Measurements from ENCODE around the gene PPP3CB. TPM values are rescaled to one million over a fixed set of nuclear protein-coding genes. Genes with fewer than 3 reads are reported as not detected.
A peak's percentile ranks its signal among the peaks of the same experiment; 100 is the strongest.

PPP3CB gene
- total and polyA plus RNA-seq, 2 donors from 2014 or later = 26.8 to 36.1 TPM

DNA sequence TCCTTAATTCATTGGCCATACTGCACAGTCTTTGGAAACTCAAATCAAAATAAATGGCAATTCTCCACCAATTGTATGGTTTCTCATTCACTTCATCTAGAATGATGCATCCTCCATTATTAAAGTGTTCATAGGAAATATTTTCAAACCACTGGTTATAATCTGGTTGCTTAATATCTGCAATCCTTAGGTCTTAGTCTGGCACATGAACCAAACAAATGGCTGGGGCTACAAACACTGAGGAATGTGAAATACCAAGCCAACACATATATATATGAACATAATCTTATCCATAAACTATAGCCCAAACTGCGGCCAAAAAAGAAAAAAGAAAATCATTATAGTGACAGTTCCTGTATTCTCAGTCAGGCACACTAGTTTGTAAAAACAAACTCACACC lies 56.8 kb downstream of the PPP3CB start:
- H3K36me3 ChIP-seq (ENCODE audit: control insufficient read depth in 2 of 3, insufficient read depth in 3 of 3, low read length in 3 of 3) = peaks cover 0 to 18% (median 2%) of the 10 kb centered on the region in 3 donors
- no peaks in the 10 kb centered on the region for H3K27me3 ChIP-seq (ENCODE audit: control insufficient read depth, insufficient read depth, low read length)
- TF ChIP-seq, protein P1, sequence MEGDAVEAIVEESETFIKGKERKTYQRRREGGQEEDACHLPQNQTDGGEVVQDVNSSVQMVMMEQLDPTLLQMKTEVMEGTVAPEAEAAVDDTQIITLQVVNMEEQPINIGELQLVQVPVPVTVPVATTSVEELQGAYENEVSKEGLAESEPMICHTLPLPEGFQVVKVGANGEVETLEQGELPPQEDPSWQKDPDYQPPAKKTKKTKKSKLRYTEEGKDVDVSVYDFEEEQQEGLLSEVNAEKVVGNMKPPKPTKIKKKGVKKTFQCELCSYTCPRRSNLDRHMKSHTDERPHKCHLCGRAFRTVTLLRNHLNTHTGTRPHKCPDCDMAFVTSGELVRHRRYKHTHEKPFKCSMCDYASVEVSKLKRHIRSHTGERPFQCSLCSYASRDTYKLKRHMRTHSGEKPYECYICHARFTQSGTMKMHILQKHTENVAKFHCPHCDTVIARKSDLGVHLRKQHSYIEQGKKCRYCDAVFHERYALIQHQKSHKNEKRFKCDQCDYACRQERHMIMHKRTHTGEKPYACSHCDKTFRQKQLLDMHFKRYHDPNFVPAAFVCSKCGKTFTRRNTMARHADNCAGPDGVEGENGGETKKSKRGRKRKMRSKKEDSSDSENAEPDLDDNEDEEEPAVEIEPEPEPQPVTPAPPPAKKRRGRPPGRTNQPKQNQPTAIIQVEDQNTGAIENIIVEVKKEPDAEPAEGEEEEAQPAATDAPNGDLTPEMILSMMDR (IDR thresholded peaks at IDR 0.05; ENCODE audit: borderline replicate concordance, extremely low read depth, insufficient read depth) = no peak
- no peak overlapping the region for H3K4me3 ChIP-seq (ENCODE audit: low read length in 3 of 3)
- FAIRE-seq (no peak), DNase-seq (no peak)
- intact Hi-C loops (cut with DNase I) = no loop called here
- no peaks in the 10 kb centered on the region for H3K4me1 ChIP-seq (ENCODE audit: control insufficient read depth in 2 of 3, insufficient read depth in 2 of 3, low read depth in 1 of 3, low read length in 3 of 3)
- no peaks in the 10 kb centered on the region for H3K9me3 ChIP-seq (ENCODE audit: control insufficient read depth in 2 of 3, insufficient read depth in 1 of 3, low read length in 3 of 3)
- H3K9ac ChIP-seq (ENCODE audit: low read length in 3 of 3) = no peak overlapping the region
- no peak overlapping the region for H3K27ac ChIP-seq (ENCODE audit: low read depth in 2 of 2, low read length in 2 of 2)

DNA sequence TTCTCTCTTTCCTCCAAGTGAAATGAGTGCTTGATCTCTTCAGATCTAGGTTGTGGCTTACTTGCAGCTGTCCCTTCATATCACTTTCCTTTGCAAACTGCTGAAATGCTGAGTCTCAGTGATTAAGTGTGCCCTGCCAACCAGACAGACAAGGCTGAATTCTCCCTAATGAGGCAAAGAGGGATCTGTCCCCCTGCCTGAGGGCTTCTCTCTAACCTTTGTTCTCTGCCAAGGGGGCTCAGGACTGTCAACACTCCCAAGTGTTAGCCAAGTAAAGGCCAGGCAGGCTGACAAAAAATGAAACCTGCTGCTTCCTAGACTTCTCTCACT lies 62.3 kb downstream of the PPP3CB start, which contains the start of gene MSS51:
Gene MSS51 (minus strand): TSS at position 24 of the 330 bp plus-strand sequence. CDS start 5,277 bp downstream, outside the sequence.
- H3K4me1 ChIP-seq (ENCODE audit: control insufficient read depth in 2 of 3, insufficient read depth in 2 of 3, low read depth in 1 of 3, low read length in 3 of 3) = peaks cover 0 to 3% (median 0%) of the 10 kb centered on the region in 3 donors
- no peak within 1 kb of the TSS for H3K9ac ChIP-seq (ENCODE audit: low read length in 3 of 3)
- TF ChIP-seq, protein P1 (IDR thresholded peaks at IDR 0.05; ENCODE audit: borderline replicate concordance, extremely low read depth, insufficient read depth) = no peak
- no peak within 1 kb of the TSS for H3K4me3 ChIP-seq (ENCODE audit: low read length in 3 of 3)
- H3K27ac ChIP-seq (ENCODE audit: low read depth in 2 of 2, low read length in 2 of 2) = no peak within 1 kb of the TSS
- peak in 2 of 5 donors; percentile 19 to 24 for DNase-seq
- H3K27me3 ChIP-seq (ENCODE audit: control insufficient read depth, insufficient read depth, low read length) = no peaks in the 10 kb centered on the region
- no peaks in the 10 kb centered on the region for H3K9me3 ChIP-seq (ENCODE audit: control insufficient read depth in 2 of 3, insufficient read depth in 1 of 3, low read length in 3 of 3)
- peaks cover 0 to 14% (median 2%) of the 10 kb centered on the region in 3 donors for H3K36me3 ChIP-seq (ENCODE audit: control insufficient read depth in 2 of 3, insufficient read depth in 3 of 3, low read length in 3 of 3)
- intact Hi-C loops (cut with DNase I) = no loop called here
- no peak for FAIRE-seq

DNA sequence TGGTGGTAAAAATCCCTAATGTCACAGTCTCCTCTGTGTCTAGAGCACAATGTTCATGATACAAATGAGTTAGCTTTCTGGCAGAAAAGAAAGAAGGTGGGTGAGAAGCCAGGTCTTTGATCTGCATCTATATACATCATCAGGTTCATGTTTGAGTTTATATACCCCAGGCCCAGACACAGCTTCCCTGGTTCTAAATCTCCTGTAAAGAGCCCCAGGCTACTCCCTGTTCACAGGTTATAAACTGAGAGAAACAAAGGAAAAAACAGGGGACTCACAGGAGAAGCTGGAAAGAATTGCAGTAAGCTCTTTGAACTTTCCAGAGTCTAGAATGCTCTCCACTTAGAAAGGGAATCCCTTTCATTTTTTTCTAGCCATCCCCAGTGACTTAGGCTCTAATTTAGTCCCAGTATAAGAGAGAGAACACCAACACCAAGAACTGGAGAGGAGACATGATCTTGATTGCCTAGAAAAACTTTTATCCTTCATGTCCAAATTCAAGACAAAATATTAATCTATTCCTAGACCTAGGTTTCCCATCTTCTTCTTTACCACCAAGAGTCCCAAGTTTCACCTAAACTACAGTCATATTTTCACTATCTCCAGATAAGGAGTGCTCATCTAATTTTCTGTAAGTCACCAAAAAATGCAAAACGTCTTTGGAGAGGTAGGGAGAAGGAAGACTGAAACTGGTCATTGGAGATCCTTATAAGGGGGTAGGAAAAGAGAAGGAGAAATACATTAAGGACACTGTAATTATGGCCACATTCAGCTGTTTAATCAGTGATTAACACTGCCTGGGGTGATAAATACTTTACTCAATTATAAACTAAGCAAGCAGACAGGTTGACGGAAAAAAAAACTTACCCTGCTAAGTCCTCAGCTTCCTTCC lies 62.9 kb downstream of the PPP3CB start:
- Histone ChIP-seq H3K27ac (ENCODE audit: low read depth in 2 of 2, low read length in 2 of 2) (no peak overlapping the region), H3K9me3 (ENCODE audit: control insufficient read depth in 2 of 3, insufficient read depth in 1 of 3, low read length in 3 of 3) (no peaks in the 10 kb centered on the region), H3K4me3 (ENCODE audit: low read length in 3 of 3) (no peak overlapping the region), H3K27me3 (ENCODE audit: control insufficient read depth, insufficient read depth, low read length) (no peaks in the 10 kb centered on the region), H3K4me1 (ENCODE audit: control insufficient read depth in 2 of 3, insufficient read depth in 2 of 3, low read depth in 1 of 3, low read length in 3 of 3) (peaks cover 0 to 3% (median 0%) of the 10 kb centered on the region in 3 donors), H3K9ac (ENCODE audit: low read length in 3 of 3) (no peak overlapping the region), H3K36me3 (ENCODE audit: control insufficient read depth in 2 of 3, insufficient read depth in 3 of 3, low read length in 3 of 3) (peaks cover 0 to 15% (median 2%) of the 10 kb centered on the region in 3 donors)
- intact Hi-C loops (cut with DNase I) = no loop called here
- TF ChIP-seq, protein P1 (IDR thresholded peaks at IDR 0.05; ENCODE audit: borderline replicate concordance, extremely low read depth, insufficient read depth) = no peak
- FAIRE-seq (no peak), DNase-seq (peak in 1 of 5 donors; percentile 8)

Measured in kidney (tissue), 14 donors.